Motor neuron (in vitro differentiated cells): ENCODE results near the gene PPP5C. TPM values are rescaled to one million over a fixed set of nuclear protein-coding genes. Genes with fewer than 3 reads are reported as not detected.

Experiments used
- total RNA-seq, 8 experiments: library from RNA; unstranded; fragments of 300-600 nt; gene quantifications; 2 replicates each; pipeline versions ENCODE4 v1.2.3 to v1.2.4, GENCODE V29; 2022

PPP5C gene
- total RNA-seq, 8 experiments from 2014 or later: 43.1 to 96.8 (median 69.2) TPM

Other genes with a start within 250 kb of the PPP5C start
- gene IGFL3, start 222.4 kb upstream of the PPP5C start, total RNA-seq: under 1 TPM in 1 of 8 experiments, not detected in 7; 0.50 TPM
- 100 to 1,000 TPM in 1 of 8 experiments, 1 to 10 TPM in 1, under 1 TPM in 2, not detected in 4; 0.28 to 212 (median 0.96) TPM for gene IGFL2, start 198.8 kb upstream of the PPP5C start, total RNA-seq
- gene IGFL1, start 117.3 kb upstream of the PPP5C start, total RNA-seq: 1 to 10 TPM in 1 of 8 experiments, not detected in 7; 1.8 TPM
- gene HIF3A, start 50.0 kb upstream of the PPP5C start, total RNA-seq: 1 to 10 TPM in 6 of 8 experiments, under 1 TPM in 2; 0.36 to 7.9 (median 2.8) TPM
- 10 to 100 TPM in 6 of 8 experiments, 1 to 10 TPM in 1, under 1 TPM in 1; 0.92 to 30.9 (median 11.8) TPM for gene CCDC8, start 66.5 kb downstream of the PPP5C start, total RNA-seq
- gene PNMA8C, start 81.8 kb downstream of the PPP5C start, total RNA-seq: 10 to 100 TPM in 5 of 8 experiments, under 1 TPM in 2, not detected in 1; 0.31 to 38.1 (median 22.2) TPM
- 10 to 100 TPM in 7 of 8 experiments, 1 to 10 TPM in 1; 1.3 to 75.6 (median 46.4) TPM for gene PNMA8A, start 124.5 kb downstream of the PPP5C start, total RNA-seq
- gene PNMA8B, start 148.8 kb downstream of the PPP5C start, total RNA-seq: 1 to 10 TPM in 5 of 8 experiments, under 1 TPM in 3; 0.09 to 7.7 (median 4.4) TPM